Fibroblast of skin of abdomen (primary cell): ENCODE measurements around the gene CCDC196.
"Not testable (repeated sequence)": the region's sequence is repeated elsewhere in the genome, so short reads cannot be mapped to it uniquely, and the experiment has no call there.

Experiments used
- DNase-seq: peaks from one replicate; pipeline ENCODE4 v3.0.0-alpha.2; 2013

The CCDC196 gene

DNA sequence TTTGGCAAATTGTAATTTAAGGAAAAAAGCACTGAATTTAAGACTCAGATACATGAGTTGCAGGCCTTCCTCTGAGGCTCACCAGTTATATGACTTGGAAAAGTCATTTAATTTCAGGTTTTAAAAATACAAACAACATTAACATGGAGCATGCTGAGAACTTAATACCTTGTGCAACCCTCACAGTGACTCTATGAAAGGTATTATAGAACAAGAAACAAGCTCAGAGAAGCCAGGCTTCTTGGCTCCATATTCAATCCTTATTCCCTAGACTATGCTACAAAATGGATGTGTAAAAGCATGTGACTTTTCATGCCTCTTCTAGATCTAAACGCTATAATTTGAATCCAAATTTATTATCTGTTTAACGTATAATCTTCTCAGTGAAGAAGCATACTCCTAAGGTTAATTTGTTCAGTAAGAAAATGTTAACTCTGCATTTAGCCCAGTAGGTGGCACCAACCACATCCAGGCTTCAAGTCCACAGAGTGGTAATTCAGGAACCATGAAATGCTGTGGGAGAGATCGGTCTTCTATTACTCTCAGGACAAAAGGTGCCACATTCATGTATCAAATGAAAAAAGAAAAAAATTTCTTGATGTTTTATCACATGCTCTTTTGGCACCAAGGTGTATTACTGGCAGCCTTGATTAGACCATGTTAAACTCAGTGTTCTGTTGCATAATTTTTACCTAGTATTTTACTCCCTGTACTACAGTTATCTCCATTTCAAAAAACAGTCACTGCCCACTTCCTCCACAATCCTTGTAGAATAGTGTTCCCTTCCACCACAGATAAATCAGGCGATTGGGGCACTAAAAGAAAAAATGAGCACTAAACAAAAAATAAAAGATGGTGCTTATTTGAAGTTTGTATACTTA, 9.3 kb downstream of the CCDC196 start:
- peak; percentile 61 for DNase-seq

DNA sequence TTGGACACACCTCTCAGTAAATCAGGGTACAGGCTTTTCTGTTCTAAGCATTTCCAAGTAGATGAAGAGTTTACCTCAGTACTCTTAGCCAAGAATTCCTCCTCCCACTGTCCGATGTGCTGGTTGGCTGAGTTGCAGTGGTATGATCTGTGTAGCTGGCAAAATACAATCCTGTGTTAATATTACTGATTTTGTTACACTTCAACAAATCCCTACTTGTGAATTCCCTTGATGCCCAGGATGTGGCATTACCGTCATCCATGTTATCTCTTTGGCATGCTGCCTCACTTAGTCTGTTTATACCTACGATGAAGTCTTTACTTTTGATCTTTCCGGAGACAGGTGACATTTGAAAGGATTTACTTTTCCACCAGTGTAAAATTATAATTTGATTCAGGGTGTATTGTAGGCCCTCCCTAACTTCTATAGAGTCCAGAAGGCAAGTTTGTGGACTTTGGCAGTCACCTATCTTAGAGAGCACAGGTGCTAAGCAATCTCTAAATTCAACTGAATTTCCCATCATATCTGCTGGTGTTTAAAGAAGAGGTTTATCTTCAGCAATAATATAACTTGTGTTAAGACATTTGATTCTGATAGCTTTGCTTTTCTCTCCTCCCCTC, 10.1 kb downstream of the CCDC196 start:
- DNase-seq: no peak

DNA sequence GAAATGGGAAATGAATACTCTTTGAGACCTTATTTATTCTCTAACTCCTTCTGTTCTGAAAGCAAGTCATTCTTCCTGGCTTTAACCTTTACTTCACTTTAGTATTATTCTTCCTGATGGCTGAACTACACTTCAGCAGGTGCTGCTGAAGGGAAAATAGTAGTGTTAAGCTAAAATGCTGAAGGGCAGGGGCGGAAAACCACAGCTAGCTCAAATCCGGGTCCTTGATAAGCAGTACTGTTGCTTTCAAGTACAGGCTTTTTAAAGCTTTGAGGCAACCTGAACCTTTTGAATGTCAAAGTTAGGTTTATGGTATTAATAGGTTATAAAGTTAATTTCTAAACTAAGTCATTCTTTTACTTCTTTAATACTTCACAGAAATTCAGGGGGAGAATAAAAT, 10.7 kb downstream of the CCDC196 start:
- no peak for DNase-seq

DNA sequence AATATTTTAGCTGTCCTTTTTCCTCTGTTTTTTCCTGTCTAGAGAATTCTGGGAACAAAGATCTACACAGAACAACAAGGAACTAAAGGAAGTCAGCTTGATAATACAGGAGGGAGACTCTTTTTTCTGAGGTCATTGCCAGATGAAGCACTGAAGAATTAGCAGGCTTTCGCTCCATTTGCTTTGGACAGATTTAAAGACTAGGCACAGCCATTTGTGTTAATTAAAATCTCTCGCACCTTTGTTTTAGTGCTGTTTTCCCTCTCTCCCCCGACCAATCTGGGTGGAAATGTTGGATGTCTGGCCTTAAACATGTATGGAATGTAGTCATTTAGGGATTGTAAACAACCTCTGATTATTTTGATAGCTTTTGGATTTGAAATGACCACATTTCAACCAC, 12.1 kb downstream of the CCDC196 start:
- no peak for DNase-seq

DNA sequence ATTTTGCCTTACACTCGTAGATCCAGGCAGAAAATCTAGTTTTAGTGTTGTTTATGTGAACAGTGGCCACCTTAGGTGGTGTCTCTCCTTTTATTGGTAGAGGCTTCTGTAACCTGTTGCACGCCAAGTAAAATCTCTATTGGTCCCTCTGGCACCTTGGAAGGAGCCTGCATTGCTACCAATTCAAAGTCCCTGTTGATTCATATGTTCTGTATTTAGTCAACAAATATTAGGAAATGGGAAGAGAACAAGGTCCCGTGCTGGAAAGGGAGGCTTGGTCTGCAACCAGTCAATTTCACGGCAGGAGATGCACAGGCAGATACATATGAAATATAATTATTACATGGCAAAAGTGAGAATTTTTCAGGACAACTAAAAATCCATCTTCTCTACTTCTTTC, 15.4 kb downstream of the CCDC196 start:
- DNase-seq: no peak

DNA sequence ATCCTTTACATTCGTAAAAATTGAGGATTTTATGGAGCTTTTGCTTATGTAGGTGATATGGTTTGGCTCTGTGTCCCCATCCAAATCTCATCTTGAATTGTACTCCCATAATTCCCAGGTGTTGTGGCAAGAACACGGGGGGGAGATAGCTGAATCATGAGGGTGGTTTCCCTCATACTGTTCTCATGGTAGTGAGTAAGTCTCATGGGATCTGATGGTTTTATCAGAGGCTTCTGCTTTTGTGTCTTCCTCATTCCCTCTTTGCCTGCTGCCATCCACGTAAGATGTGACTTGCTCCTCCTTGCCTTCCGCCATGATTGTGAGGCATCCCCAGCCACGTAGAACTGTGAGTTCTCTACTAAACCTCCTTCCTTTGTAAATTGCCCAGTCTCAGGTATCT, 16.7 kb downstream of the CCDC196 start:
- DNase-seq: not testable (repeated sequence)

DNA sequence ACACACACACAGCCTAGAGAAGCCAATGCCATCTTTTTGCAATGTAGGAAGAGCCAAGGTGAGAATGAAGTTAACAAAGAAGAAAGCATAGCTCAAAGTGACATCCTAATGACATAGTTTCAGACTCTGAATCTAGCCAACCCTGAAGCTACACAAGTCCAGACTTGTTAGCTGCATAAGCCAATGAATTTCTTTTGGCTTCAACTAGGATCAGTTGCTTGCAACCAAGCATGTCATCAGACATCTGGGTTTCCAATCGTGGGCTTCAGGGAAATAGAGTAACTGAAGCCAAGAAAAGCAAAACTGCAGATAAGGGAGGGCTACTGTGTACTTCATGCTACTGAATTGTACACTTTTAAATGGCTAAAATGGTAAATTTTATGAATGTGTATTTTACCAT, 17.4 kb downstream of the CCDC196 start:
- peak; percentile 9 for DNase-seq

DNA sequence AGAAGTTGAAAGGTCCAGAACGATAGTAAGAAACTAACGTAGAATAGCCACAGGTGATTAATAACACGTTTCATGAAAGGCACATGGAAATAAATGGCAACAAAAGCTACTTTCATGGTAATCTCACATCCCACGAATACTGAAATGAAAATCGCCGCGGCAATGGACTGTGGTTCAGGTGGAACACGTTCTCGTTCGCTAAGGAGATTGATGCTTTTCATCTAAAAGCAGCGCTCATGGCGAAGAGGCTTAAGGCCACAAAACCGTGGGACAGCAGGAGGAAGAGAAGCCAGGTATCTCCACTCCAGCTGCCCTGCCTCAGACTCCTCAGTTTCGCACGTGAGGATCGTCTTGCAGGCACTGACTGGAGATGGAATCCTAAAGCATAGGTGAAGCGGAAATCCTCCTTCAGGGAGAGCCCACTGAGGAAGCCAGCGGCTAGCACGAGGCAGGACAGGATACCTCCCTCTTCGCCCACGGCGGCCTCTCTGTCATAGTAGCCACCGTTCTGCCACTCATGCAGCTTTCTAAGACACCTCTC, 21.1 kb downstream of the CCDC196 start:
- no peak for DNase-seq

DNA sequence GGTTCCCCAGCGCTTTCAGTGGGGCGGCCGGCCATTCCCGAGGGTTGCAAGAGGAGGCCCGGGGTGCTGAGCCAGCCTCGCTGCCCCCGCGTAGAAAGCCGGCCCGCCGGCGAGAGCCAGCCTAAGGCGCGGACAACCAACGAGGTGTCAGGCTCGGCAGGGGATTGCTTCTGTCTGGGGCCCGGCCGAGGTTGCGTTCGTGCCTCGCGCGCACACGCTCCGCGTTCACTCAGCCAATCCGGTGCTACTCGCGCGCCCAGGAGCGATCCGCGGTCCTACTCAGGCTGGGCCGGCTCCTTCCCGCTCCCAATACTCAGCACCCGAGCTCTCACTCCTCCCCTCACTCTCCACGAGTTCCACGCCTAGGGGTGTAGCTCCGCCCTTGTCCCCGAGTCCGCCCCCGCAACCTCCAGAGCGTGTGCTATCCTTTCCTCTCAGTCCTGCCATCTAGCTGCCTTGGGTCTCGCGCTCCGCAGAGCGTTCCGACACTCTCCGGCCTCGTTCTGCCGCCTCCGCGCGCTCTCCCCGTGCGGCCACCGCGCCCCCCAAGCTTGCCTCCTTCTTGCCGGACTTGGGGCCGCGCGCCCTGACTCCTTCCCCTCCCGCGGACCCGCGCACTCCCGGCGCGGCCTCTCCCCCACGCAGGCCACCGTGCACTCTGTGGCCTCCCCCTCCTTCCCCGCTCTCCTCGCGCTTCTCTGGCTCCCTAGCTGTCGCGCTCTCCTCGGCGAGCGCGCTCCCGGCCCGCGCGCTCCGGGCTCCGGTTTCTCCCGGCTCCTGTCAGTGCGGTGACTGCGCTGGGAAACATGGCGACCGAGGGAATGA, 21.8 kb downstream of the CCDC196 start, which contains the start of gene GPHN:
TSS of gene GPHN (plus strand) at position 426 of the 825 bp plus-strand sequence.
- peak; percentile 98 for DNase-seq

DNA sequence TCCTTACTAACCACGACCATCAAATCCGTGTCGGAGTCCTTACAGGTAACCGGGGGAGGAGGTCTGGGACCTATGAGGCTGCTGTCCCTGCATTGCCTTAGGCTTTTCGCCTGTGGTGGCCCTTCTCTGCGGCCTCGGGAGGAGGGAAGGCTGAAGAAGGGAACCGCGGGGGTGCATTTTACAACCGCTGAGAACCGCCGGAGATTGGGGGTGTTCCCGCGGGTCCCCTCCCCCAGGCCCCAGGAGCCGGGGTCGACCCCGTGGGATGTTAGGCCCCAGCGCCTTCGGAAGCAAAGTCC, 22.3 kb downstream of the CCDC196 start:
- DNase-seq: no peak

DNA sequence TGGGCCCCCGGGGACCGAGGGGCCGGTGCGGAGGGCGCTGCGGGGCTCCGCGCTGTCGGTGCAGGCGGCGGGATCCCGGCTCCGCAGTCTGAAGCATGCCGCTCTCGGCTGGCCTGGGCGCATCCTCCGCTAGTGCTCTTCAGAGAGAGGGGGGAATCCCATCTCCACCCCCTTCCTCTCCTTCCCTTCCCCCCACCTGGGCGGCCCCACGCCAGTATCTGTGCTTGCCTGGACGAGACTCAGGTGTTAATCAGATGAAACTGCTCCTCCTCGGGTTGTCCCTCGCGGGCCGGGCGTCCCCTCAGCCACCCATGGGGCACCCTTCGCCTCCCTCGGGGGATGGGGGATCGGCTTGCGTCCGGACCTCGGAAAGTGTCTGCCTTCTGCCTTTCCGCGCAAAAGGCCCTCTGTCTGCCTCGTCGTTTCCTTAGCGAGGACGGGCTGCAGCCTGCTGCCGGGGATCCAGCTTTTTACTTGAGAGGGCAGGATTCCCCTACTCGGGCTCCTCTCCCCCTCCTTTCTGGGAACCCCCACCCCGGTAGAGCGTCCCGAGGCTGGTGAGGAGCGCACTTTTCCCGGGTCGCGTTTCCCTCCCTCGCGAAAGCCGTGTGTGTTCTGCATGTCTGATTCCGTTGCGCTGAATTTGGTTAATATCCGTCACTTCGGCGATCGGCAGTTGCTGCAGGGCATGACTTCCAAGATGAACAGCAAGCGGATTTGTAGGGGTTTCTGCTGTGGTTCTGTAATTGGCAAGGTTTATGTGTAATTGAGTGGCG, 22.9 kb downstream of the CCDC196 start:
- DNase-seq: peak; percentile 18

DNA sequence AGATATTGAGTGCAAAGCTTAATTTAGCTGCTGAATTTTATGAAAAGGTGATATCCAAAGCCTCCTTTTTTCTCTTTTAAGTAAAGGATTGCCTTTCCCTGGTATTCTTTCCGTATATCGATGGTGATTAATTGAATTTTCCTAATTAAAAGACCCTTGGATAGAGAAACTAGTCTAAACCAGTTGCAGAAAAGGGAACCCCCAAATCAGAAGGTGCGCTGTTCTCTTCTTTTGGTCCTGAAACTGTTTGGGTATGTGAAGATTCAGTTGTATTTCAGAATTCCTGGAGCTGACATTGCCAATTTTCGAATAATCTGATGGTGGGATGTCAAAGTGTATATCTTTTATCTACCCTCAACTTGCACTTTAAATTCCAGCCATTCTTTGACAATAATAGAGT, 23.7 kb downstream of the CCDC196 start:
- no peak for DNase-seq

DNA sequence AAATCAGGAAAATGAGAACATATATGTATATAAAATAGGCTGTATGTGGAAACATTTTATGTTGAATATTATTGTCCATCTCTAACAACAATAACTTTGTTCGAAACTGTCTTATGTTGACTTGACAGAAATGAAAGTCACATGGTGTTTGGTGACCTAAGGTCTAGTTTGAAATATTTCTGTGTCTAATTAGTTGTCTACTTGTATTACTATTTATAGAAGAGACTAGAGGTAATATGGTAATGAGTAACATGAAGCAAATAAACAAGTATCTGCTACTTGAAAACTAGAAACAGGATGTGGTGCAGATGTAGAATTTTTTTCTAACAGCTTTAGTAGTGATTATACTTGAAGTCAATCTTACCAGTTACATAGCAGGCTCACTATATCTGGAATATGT, 25.7 kb downstream of the CCDC196 start:
- DNase-seq: no peak

DNA sequence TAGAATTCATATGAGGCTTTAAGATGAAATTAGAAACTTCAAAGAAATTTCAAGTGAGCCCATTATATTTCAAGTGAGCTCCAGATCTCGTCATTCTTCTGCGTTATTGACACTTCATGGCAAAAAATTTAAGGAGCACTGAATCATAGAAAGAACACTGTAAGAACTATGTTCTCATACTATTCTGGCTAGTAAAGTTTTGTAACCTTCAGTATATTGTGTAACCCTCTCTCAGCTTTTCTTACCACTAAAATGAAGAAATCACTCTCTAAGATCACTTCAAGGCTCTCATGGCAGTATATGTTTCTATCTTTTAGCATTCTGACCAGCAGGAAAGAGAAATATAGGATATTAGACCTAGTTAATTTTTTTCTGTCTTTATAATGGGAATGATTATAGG, 28.0 kb downstream of the CCDC196 start:
- no peak for DNase-seq

DNA sequence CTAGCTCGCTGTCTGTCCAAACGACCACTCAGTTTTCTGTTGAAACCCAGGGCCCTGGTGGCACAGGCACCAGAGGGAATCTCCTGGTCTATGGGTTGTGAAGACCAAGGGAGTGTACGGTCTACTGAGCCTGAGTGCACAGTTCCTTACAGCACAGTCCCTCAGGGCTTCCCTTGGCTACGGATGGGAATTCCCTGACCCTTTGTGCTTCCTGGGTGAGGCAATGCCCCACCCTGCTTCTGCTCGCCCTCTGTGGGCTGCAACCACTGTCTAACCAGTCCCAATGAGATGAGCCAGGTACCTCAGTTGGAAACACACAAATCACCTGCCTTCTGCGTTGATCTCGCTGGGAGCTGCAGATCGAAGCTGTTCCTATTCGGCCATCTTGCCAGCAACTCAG, 44.4 kb downstream of the CCDC196 start:
- DNase-seq: no peak

DNA sequence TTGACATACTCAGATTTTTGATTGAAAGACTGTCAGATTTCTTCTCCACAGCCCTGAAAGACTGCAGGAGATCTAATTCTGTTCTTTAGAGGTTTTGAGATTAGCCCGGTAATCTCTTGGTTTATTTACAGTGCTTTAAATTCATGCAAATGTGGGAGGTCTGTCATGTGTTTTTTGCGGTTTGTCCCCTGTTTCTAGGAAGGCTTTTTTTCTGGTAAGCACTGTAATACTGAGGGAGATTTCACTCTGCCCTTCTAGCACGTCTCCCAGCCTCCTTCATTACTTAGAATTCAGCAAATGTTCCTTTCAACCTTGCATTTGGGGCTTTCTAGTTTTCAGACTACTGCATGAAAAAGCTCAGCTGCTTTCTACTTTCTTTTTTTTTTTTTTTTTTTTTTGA, 52.9 kb downstream of the CCDC196 start:
- no peak for DNase-seq

DNA sequence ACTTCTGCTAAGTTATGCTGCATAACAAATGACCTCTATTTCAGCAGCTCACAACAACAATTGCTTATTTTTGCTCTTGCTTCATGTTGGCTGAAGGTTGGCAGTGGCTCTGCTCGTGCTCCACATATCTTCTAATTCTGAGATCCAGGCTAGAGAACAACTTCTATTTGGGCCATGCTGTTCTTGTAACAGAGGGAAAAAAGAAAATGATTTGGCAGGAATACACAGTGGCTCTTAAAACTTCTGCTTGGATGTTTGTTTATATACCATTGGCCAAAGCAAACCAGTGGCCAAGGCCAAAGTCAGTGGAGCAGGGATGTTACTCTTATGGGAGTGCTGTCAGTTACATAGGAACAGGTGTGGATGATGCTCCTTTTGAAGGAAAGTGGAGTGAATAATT, 53.9 kb downstream of the CCDC196 start:
- no peak for DNase-seq

DNA sequence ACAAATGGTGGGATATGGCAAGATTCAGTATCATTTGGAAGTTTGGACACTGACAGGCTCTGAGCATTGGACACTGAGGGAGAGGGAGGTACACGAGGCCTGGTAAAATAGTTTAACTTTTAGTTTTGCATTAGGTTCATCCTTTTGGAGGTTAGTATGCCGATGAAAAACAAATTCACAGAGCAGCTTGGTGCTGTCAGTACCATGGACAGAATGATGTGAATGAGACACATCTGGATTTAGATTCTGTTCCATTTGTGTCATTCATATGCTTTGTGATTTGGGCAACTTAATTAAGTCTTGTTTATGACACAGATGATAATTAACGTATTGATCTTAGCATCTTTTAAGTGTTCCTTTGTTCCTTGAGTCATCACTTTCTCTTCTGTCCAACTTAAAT, 55.5 kb downstream of the CCDC196 start:
- no peak for DNase-seq

DNA sequence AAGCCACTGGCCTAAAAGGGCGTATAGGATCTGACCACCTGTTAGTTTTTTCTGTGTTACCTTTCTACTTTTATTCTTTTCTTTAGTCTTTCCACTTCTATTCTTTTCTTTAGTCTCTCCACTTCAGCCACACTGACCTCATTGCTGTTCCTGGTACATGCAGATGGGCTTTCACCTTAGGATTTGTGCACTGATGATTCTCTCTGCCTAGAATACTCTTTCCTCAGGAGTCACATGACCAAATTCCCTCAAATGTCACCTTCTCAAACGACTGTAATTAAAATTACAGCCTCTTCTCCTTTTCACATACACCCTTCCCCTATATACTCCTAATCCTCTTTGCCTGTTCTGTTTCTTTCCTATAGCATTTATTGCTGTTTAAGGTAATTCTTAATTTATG, 57.8 kb downstream of the CCDC196 start:
- DNase-seq: no peak

DNA sequence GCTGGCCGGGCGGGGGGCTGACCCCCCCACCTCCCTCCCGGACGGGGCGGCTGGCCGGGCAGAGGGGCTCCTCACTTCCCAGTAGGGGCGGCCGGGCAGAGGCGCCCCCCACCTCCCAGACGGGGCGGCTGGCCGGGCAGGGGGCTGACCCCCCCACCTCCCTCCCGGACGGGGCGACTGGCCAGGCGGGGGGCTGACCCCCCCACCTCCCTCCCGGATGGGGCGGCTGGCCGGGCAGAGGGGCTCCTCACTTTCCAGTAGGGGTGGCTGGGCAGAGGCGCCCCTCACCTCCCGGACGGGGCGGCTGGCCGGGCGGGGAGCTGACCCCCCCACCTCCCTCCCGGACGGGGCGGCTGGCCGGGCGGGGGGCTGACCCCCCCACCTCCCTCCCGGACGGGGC, 59.0 kb downstream of the CCDC196 start:
- not testable (repeated sequence) for DNase-seq

DNA sequence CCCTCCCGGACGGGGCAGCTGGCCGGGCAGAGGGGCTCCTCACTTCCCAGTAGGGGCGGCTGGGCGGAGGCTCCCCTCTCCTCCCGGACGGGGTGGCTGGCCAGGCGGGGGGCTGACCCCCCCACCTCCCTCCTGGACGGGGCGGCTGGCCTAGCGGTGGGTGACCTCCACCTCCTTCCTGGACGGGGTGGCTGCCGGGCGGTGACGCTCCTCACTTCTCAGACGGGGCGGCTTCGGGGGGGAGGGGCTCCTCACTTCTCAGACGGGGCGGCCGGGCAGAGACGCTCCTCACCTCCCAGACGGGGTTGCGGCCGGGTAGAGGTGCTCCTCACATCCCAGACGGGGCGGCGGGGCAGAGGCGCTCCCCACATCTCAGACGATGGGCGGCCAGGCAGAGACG, 59.6 kb downstream of the CCDC196 start:
- not testable (repeated sequence) for DNase-seq
